ENCODE measurements around the gene ANKHD1.
"Not testable (repeated sequence)": the region's sequence is repeated elsewhere in the genome, so short reads cannot be mapped to it uniquely, and the experiment has no call there.

ANKHD1 gene

GRCh38 chr5:140429724-140430123, 28.1 kb downstream of the ANKHD1 start:
- DNase-seq = no peak

GRCh38 chr5:140432212-140432611, 30.6 kb downstream of the ANKHD1 start:
- DNase-seq = no peak

DNA sequence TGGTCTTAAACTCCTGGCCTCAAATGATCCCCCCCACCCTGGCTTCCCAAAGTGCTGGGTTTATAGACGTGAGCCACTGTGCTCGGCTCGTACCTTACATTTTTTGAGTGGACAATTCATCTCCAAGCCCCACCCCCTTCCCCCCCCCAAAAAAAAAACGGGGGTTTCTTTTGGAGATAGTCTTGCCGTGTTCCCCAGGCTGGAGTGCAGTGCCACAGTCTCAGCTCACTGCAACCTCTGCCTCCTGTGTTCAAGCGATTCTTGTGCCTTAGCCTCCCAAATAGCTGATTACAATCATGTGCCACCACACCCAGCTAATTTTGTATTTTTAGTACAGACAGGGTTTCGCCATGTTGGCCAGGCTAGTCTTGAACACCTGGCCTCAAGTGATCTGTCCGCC, 31.3 kb downstream of the ANKHD1 start:
- DNase-seq = no peak

DNA sequence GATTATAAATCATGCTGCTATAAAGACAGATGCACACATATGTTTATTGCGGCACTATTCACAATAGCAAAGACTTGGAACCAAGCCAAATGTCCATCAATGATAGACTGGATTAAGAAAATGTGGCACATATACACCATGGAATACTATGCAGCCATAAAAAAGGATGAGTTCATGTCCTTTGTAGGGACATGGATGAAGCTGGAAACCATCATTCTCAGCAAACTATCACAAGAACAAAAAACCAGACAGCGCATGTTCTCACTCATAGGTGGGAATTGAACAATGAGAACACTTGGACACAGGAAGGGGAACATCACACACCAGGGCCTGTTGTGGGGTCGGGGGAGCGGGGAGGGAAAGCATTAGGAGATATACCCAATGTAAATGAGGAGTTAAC, 55.7 kb downstream of the ANKHD1 start:
- not testable (repeated sequence) for DNase-seq

DNA sequence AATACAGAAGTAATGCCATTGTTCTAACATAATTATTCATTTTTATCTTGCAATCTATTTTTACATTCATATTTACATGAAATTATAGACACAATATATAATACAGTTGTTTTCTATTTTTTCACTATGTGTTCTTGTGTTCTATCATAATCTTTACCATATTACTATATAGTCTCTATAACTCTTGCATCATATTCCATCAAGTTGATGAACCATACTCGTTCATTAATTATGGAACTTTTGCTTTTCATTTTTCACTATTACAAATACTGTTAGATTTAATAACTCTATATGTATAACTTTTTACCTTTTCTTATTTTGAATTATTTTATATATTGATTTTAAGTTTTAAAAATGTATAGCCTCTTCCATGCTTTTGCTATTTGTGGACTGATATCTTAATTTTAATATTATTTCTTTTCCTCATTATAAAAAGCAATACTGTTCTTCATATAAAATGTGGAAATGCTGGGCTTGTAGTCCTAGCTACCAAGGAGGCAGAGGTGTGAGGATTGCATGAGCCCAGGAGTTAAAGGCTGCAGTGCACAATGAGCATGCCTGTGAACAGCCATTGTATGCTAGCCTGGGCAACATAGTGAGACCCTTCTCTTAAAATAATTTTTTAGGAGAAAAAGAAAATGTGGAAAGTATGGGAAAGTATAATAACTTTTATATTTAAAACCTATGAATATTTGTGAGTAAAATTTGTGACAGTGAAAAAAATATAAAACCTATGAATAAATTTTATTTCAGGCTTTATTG, 65.5 kb downstream of the ANKHD1 start:
- DNase-seq = no peak

DNA sequence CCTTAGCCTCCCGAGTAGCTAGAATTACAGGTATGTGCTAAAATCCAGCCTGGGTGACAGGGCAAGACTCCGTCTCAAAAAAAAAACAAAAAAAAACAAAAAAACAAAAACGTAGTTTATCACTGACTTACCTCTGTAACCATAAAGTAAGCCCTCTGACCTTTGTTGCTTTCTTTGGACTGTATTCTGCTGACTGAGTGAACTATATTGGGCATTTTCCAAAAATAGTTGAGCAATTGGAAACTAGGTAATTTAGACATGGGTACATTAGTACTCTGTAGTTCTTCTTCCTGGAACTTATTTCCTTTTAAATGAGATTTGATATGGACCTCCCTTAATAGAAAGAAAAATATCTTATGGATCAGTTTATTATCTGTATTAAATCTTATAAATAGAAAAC, 66.6 kb downstream of the ANKHD1 start:
- DNase-seq = no peak

- DNase-seq = no peak
Observed at GRCh38 chr5:140469259-140469658, 67.6 kb downstream of the ANKHD1 start.

- DNase-seq = no peak
Observed at GRCh38 chr5:140480310-140481014, 78.8 kb downstream of the ANKHD1 start.

GRCh38 chr5:140481758-140482157, 80.1 kb downstream of the ANKHD1 start:
- DNase-seq = no peak

DNA sequence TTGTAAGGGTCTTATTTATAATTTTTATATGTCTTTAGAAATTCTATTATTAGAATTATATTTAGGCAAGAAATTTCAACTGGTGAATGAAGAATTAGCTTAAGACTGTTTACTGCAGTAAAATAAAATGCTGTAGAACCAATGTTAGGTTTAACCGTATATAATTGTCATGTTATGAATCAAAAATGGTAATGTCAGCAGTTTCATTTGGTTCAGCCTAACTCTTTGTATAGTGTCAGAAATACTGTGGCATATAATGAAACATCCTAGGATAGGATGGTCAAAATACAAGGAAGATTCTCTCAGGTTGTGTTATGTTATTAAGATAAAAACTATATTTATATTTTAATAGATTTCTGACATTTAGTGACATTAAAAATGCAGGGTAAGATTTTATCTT, 81.4 kb downstream of the ANKHD1 start:
- DNase-seq = no peak

GRCh38 chr5:140488141-140488540, 86.5 kb downstream of the ANKHD1 start:
- not testable (repeated sequence) for DNase-seq

DNA sequence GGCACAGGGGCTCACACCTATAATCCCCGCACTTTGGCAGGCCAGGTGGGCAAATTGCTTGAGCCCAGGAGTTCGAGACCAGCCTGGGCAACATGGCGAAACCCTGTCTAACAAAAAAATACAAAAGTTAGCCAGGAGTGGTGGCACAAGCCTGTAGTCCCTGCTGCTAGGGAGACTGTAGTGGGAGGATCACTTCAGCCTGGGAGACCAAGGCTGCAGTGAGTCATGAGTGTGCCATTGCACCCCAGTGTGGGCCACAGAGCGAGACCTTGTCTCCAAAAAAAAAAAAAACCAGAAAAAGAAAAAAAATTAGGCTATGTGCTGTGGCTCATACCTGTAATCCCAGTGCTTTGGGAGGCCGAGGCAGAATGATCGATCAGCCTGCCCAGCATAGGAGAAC, 87.3 kb downstream of the ANKHD1 start:
- no peak for DNase-seq

DNA sequence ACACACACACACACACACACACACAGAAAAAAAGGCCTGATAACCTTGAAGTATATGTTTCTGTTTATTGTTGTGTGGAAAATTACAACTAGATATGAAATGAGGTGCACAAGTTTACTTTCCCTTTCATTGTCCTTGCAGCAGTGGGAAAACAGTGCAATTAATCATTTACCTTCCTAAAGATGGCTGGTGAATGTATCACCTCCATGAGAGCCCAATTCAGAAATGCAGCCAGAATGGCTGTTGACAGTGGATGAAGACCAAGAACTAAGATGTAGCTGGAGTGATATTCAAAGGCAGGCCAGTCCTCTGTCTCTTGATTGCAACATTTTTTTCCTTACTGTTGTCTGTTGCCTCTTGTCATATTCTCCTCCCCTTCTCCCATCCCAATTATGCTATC, 96.3 kb downstream of the ANKHD1 start:
- no peak for DNase-seq

DNA sequence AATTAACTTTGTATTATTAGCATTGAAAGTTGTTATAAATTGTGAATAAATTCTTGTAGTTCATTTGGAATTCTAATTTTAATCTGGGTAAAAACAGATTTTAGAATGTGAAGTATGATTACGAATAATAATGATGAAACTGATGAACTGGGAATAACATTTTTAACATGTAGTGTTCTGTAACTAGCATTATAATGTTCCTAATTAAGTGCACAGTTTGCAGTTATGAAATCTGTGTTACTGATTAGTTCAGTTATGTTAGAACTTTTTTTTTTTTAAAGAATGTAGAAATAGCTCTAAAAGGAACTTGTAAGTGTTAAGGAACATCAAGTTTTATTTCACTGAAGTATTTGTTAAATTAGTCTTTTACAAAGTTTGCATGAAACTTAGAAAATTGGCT, 97.0 kb downstream of the ANKHD1 start:
- DNase-seq = no peak

- no peak for DNase-seq
Observed at GRCh38 chr5:140502834-140503233, 101.2 kb downstream of the ANKHD1 start.

- DNase-seq = no peak
Observed at GRCh38 chr5:140509898-140510297, 108.3 kb downstream of the ANKHD1 start.

- DNase-seq = no peak
Observed at GRCh38 chr5:140513124-140513523, 111.5 kb downstream of the ANKHD1 start.

DNA sequence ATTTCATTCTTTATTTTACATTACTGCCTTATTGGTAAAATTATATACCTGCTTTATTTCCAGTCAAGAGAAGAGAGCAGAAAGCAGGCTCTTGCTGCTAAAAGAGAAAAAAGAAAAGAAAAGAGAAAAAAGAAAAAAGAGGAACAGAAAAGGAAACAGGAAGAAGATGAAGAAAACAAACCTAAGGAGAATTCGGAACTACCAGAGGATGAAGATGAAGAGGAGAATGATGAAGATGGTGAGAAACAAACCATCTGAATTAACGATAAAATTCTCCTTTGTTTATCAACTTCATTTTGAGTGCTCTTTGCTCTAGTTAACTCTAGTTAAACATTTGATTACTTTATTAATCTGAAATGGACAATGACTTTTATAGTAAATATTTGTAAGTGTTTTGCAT, 122.4 kb downstream of the ANKHD1 start:
- DNase-seq = no peak

DNA sequence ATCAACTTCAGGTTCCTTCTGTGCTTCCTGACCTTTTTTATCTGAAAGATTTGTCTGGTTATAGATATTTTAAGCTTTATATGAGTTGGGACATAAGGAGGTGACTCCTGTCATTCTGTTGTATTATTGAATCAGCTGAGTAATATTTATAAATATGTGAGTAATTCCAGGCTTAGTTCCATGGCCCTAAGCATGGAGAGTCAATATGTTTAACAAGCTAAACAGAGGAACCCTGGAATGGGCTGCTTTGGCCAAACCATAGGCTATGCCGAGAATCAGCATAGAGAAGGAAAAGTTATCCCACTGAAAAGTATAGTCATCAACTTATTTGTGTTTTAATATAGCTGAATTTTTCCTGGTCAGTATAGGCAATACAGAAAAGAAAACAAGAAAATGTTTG, 138.6 kb downstream of the ANKHD1 start:
- no peak for DNase-seq

- DNase-seq = no peak
Observed at GRCh38 chr5:140542972-140543371, 141.3 kb downstream of the ANKHD1 start.

DNA sequence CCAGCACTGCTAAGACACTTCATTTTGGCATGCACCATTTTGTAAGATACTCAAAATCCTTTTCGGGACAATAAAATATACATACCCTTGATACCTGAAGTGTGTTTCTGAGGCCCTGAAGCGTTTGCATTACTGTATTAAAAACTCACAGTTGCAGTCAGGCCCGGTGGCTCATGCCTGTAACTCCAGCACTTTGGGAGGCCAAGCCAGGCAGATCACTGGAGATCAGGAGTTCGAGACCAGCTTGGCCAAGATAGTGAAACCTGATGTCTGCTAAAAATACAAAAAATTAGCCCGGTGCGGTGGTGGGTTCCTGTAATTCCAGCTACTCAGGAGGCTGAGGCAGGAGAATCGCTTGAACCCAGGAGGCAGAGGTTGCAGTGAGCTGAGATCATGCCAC, 143.4 kb downstream of the ANKHD1 start:
- no peak for DNase-seq

DNA sequence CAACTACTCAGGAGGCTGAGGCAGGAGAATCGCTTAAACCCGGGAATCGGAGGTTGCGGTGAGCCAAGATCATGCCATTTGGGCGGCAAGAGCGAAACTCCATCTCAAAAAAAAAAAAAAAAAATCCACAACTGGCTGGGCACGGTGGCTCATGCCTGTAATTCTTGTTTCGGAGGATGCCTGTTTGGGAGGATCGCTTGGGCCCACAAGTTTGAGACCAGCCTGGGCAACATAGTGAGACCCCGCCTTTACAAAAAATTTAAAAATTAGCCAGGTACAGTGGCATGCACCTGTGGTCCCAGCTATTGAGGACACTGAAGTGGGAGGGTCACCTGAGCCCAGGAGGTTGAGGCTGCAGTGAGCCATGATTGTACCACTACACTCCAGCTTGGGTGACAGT, 144.0 kb downstream of the ANKHD1 start:
- no peak for DNase-seq

DNA sequence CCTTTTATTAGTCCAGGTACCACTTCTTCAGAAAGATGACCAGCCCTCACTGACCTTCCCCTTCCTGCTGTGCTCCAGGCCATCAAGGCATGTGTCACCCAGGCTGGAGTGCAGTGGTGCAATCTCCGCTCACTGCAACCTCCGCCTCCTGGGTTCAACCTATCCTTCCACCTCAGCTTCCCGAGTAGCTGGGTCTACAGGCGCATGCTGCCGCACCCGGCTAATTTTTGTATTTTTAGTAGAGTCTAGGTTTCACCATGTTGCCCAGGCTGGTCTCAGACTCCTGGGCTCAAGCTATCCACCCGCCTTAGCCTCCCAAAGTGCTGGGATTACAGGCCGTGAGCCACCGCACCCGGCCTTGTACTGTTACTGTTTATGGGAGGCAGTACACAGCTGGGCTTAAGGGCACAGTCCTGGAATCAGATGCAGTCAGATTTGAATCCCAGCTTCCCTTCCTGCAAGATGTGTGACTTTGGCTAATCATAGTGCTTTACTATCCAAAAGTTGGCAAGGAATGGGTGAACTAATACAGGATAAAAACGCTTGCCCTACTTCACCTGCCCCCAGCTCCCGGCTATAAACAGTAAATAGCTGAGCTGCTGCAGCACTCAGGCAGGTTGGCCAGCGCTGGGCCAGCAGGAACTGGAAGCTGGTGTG, 145.3 kb downstream of the ANKHD1 start:
- peak in 1 of 2 donors; percentile 30 for DNase-seq

Measured in CD4-positive, alpha-beta T cell treated with Interferon alpha-2 for 1 hour (primary cell).